22Rv1 (cell line): ENCODE results near the gene ABCA13.

Experiments used
- H3K27ac ChIP-seq: fragments of 450-650 bp; 2 replicates; pipeline ENCODE4 v1.5.1; 2017
- CTCF ChIP-seq: fragments of 450-650 bp; IDR thresholded peaks from 2 replicates; pipeline ENCODE4 v1.5.1; 2017; ENCODE audit warnings: mild to moderate bottlenecking
- ZFX ChIP-seq: fragments of 450-650 bp; IDR thresholded peaks from 2 replicates; pipeline ENCODE4 v1.6.1; 2017; ENCODE audit warnings: antibody characterized with exemption, borderline replicate concordance

Gene ABCA13

GRCh38 chr7:48245751-48246472 lies 74.7 kb downstream of the ABCA13 start:
- H3K27ac ChIP-seq, result no peak overlapping the region
- no peak for TF ChIP-seq ZFX
- TF ChIP-seq CTCF, result no peak

GRCh38 chr7:48249166-48249565 lies 77.9 kb downstream of the ABCA13 start:
- TF ChIP-seq CTCF, result no peak
- no peak for TF ChIP-seq ZFX
- no peak overlapping the region for H3K27ac ChIP-seq

GRCh38 chr7:48250441-48250951 lies 79.2 kb downstream of the ABCA13 start:
- TF ChIP-seq CTCF, result no peak
- no peak for TF ChIP-seq ZFX
- no peak overlapping the region for H3K27ac ChIP-seq

- TF ChIP-seq CTCF (no peak), ZFX (no peak)
- H3K27ac ChIP-seq, result no peak overlapping the region
These were observed 80.5 kb downstream of the ABCA13 start for GRCh38 chr7:48251766-48252165.

- H3K27ac ChIP-seq, result no peak overlapping the region
- no peak for TF ChIP-seq ZFX
- TF ChIP-seq CTCF, result no peak
These were observed 81.7 kb downstream of the ABCA13 start for GRCh38 chr7:48252995-48253394.

- TF ChIP-seq CTCF, result no peak
- no peak overlapping the region for H3K27ac ChIP-seq
These were observed 83.8 kb downstream of the ABCA13 start for GRCh38 chr7:48255046-48255445.

GRCh38 chr7:48259463-48260280 lies 88.4 kb downstream of the ABCA13 start:
- TF ChIP-seq CTCF (no peak), ZFX (no peak)

More at GRCh38 chr7:48259463-48260280, 88.4 kb downstream of the ABCA13 start:
- no peak overlapping the region for H3K27ac ChIP-seq
